HG03025 (cell line): ENCODE data around the gene C12orf57.

Experiments
- ATAC-seq: cut with Tn5 transposase; IDR thresholded peaks from one replicate; pipeline ENCODE4 v1.9.1; 2021; ENCODE audit warnings: mild to moderate bottlenecking, moderate library complexity; ENCODE audit not compliant: unreplicated experiment, low FRiP score

The C12orf57 gene

GRCh38 chr12:6981152-6982052 is 37.6 kb downstream of the C12orf57 start:
- ATAC-seq, result no peak

GRCh38 chr12:6982532-6982931 is 38.7 kb downstream of the C12orf57 start:
- ATAC-seq, result no peak

- no peak for ATAC-seq
Observed at GRCh38 chr12:6987956-6988553, 44.2 kb downstream of the C12orf57 start.
